IMR-90 (cell line): ENCODE data around the gene RNF112. TPM values are rescaled to one million over a fixed set of nuclear protein-coding genes. Genes with fewer than 3 reads are reported as not detected.

Experiments
- ATAC-seq: fragments of 200-7000 bp; cut with Tn5 transposase; 2 replicates; pipeline ENCODE4 v1.9.1; 2020; ENCODE audit warnings: low read depth, mild to moderate bottlenecking, moderate library complexity
- BruUV-seq: library from RNA; stranded (reverse); fragments of 400-500 nt; replicated peaks from 2 replicates; lab custom pipeline; 2021; lab: Mats Ljungman, UMichigan
- CTCF ChIA-PET: fragments of 300-600 bp; formaldehyde crosslinking; extraction: SDS; loops from one replicate; lab custom pipeline; 2021; ENCODE audit warnings: antibody characterized with exemption; lab: Yijun Ruan, JAX
- POLR2A ChIA-PET: fragments of 300-600 bp; sonication (Branson Sonifier 250); formaldehyde crosslinking; loops from one replicate; lab custom pipeline; 2022; ENCODE audit warnings: antibody characterized with exemption; ENCODE audit not compliant: unreplicated experiment; lab: Charles Lee
- DNase-seq: peaks from one replicate; pipeline ENCODE4 v3.0.0; 2013
- H2AFZ ChIP-seq: replicated peaks from 2 replicates; pipeline ENCODE3; 2013; ENCODE audit warnings: low read length, mild to moderate bottlenecking; ENCODE audit not compliant: poor library complexity
- H2AK5ac ChIP-seq: 2 replicates; pipeline ENCODE4 v1.6.1; 2013; ENCODE audit warnings: low read depth, low read length, inconsistent platforms
- H2AK9ac ChIP-seq: replicated peaks from 2 replicates; pipeline ENCODE3; 2013; ENCODE audit warnings: mild to moderate bottlenecking, low read depth, low read length, moderate library complexity; ENCODE audit not compliant: poor library complexity
- H2BK120ac ChIP-seq: 2 replicates; pipeline ENCODE4 v1.6.1; 2013; ENCODE audit warnings: low read depth, low read length, inconsistent platforms
- H2BK15ac ChIP-seq: 3 replicates; pipeline ENCODE4 v1.6.1; 2013; ENCODE audit warnings: low read depth, low read length, inconsistent platforms
- H2BK20ac ChIP-seq: 2 replicates; pipeline ENCODE4 v1.6.1; 2013; ENCODE audit warnings: low read depth, mild to moderate bottlenecking, inconsistent platforms, low read length, moderate library complexity
- H2BK5ac ChIP-seq: 2 replicates; pipeline ENCODE4 v1.6.1; 2013; ENCODE audit warnings: mild to moderate bottlenecking, low read depth, low read length, inconsistent platforms; ENCODE audit not compliant: poor library complexity, severe bottlenecking
- H3K14ac ChIP-seq: replicated peaks from 2 replicates; pipeline ENCODE4 v1.6.1; 2013; ENCODE audit warnings: low read depth, low read length, inconsistent platforms
- H3K18ac ChIP-seq: 2 replicates; pipeline ENCODE4 v1.6.1; 2013; ENCODE audit warnings: low read depth, low read length, control low read depth
- H3K23ac ChIP-seq: 2 replicates; pipeline ENCODE4 v1.6.1; 2013; ENCODE audit warnings: low read depth, low read length, inconsistent platforms
- H3K27ac ChIP-seq: 2 replicates; pipeline ENCODE4 v1.5.1; 2013; ENCODE audit warnings: mild to moderate bottlenecking, control low read depth, low read length; ENCODE audit not compliant: insufficient read depth
- H3K27me3 ChIP-seq: 2 replicates; pipeline ENCODE4 v1.6.1; 2013; ENCODE audit warnings: low read length; ENCODE audit not compliant: control insufficient read depth, insufficient read depth
- H3K36me3 ChIP-seq: 2 replicates; pipeline ENCODE4 v1.6.1; 2013; ENCODE audit warnings: low read length, mixed read lengths; ENCODE audit not compliant: control insufficient read depth, insufficient read depth
- H3K4ac ChIP-seq: 2 replicates; pipeline ENCODE4 v1.6.1; 2013; ENCODE audit warnings: low read depth, low read length, inconsistent platforms
- H3K4me1 ChIP-seq: 2 replicates; pipeline ENCODE4 v1.6.1; 2013; ENCODE audit warnings: low read length, mixed read lengths; ENCODE audit not compliant: control insufficient read depth, insufficient read depth
- H3K4me2 ChIP-seq: 2 replicates; pipeline ENCODE4 v1.6.1; 2013; ENCODE audit warnings: low read depth, mild to moderate bottlenecking, control low read depth, low read length, moderate library complexity
- H3K4me3 ChIP-seq: 2 replicates; pipeline ENCODE4 v1.5.1; 2013; ENCODE audit warnings: low read depth, mild to moderate bottlenecking, control low read depth, low read length, moderate library complexity; ENCODE audit not compliant: insufficient read depth
- H3K56ac ChIP-seq: 2 replicates; pipeline ENCODE4 v1.6.1; 2013; ENCODE audit warnings: low read length, inconsistent platforms; ENCODE audit not compliant: insufficient read depth; ENCODE audit errors: extremely low read depth
- H3K79me1 ChIP-seq, 2 experiments: 2 replicates each; pipeline ENCODE4 v1.6.1; 2013; ENCODE audit warnings: low read length in 2 of 2, inconsistent platforms in 1 of 2, low read depth in 1 of 2
- H3K9ac ChIP-seq: 2 replicates; pipeline ENCODE4 v1.6.1; 2013; ENCODE audit warnings: low read depth, low read length, control low read depth
- H3K9me1 ChIP-seq: 2 replicates; pipeline ENCODE4 v1.6.1; 2013; ENCODE audit warnings: low read length, inconsistent platforms; ENCODE audit not compliant: insufficient read depth
- H3K9me3 ChIP-seq: 2 replicates; pipeline ENCODE4 v1.6.1; 2013; ENCODE audit warnings: low read length; ENCODE audit not compliant: control insufficient read depth, insufficient read depth
- H4K20me1 ChIP-seq: 2 replicates; pipeline ENCODE4 v1.6.1; 2013; ENCODE audit warnings: low read length, inconsistent platforms; ENCODE audit not compliant: insufficient read depth
- H4K5ac ChIP-seq: 2 replicates; pipeline ENCODE4 v1.6.1; 2013; ENCODE audit warnings: mild to moderate bottlenecking, low read depth, low read length, control low read depth
- H4K8ac ChIP-seq, 2 experiments: 2 replicates each; pipeline ENCODE4 v1.6.1; 2013; ENCODE audit warnings: low read depth in 2 of 2, low read length in 2 of 2, control low read depth in 1 of 2, inconsistent platforms in 1 of 2
- H4K91ac ChIP-seq: 2 replicates; pipeline ENCODE4 v1.6.1; 2013; ENCODE audit warnings: low read depth, low read length, inconsistent platforms; ENCODE audit not compliant: insufficient read depth
- BHLHE40 ChIP-seq: fragments of 150-350 bp; IDR thresholded peaks from 2 replicates; pipeline ENCODE4 v1.6.1; 2016; ENCODE audit warnings: mild to moderate bottlenecking, low read depth, low read length
- CEBPB ChIP-seq: IDR thresholded peaks from 2 replicates; pipeline ENCODE4 v1.6.1; 2012; ENCODE audit warnings: low read depth, low read length, improper control_type of control experiment
- FOS ChIP-seq: fragments of 150-350 bp; IDR thresholded peaks from 2 replicates; pipeline ENCODE4 v1.6.1; 2016; ENCODE audit warnings: low read depth, low read length
- SMC3 ChIP-seq: fragments of 150-350 bp; IDR thresholded peaks from 2 replicates; pipeline ENCODE4 v1.6.1; 2016; ENCODE audit warnings: low read depth, mild to moderate bottlenecking, antibody characterized with exemption, low read length, moderate library complexity
- WGBS, 2 experiments: methylation state at CpG; one replicate each; pipeline versions ENCODE4 v1.1.5 to v1.1.7; 2013; ENCODE audit warnings: missing lambda C conversion rate in 2 of 2; ENCODE audit not compliant: insufficient read length in 1 of 2; ENCODE audit errors: extremely low coverage in 2 of 2; 5-methylcytosine and 5-hydroxymethylcytosine counted together
- dilution Hi-C: fragments of 300-500 bp; cut with HindIII; formaldehyde crosslinking; loops from one replicate; pipeline ENCODE4 v1.14.3; 2018; ENCODE audit warnings: low sequenced_read_pairs; ENCODE audit not compliant: unreplicated experiment
- in situ Hi-C: fragments of 300-500 bp; cut with MboI; formaldehyde crosslinking; loops from 3 replicates; pipeline ENCODE4 v1.14.3; 2019; ENCODE audit warnings: low sequenced_read_pairs, inconsistent platforms, mixed read lengths
- intact Hi-C: fragments of 100-400 bp; cut with micrococcal nuclease; formaldehyde crosslinking; loops from 2 replicates; pipeline ENCODE4 v1.10.0; 2022
- polyA plus RNA-seq, 3 experiments: library from polyadenylated mRNA; depleted of rRNA; stranded (reverse); fragments of >200 nt; gene quantifications; 2 replicates each; pipeline ENCODE4 v1.2.3, GENCODE V29; 2012; ENCODE audit warnings: low replicate concordance in 1 of 3
- total RNA-seq: library from RNA; depleted of rRNA; stranded (reverse); fragments of >200 nt; gene quantifications from 2 replicates; pipeline ENCODE4 v1.2.3, GENCODE V29; 2012
- TF ChIP-seq, protein P1 (sequence below): fragments of 150-350 bp; IDR thresholded peaks from 2 replicates; pipeline ENCODE4 v1.6.1; 2016; ENCODE audit warnings: low read depth, mild to moderate bottlenecking, low read length, moderate library complexity, borderline replicate concordance

The RNF112 gene
- total and polyA plus RNA-seq, 2 of the 4 experiments (the other 2 are of a cell fraction): 2.5 to 5.7 TPM

DNA sequence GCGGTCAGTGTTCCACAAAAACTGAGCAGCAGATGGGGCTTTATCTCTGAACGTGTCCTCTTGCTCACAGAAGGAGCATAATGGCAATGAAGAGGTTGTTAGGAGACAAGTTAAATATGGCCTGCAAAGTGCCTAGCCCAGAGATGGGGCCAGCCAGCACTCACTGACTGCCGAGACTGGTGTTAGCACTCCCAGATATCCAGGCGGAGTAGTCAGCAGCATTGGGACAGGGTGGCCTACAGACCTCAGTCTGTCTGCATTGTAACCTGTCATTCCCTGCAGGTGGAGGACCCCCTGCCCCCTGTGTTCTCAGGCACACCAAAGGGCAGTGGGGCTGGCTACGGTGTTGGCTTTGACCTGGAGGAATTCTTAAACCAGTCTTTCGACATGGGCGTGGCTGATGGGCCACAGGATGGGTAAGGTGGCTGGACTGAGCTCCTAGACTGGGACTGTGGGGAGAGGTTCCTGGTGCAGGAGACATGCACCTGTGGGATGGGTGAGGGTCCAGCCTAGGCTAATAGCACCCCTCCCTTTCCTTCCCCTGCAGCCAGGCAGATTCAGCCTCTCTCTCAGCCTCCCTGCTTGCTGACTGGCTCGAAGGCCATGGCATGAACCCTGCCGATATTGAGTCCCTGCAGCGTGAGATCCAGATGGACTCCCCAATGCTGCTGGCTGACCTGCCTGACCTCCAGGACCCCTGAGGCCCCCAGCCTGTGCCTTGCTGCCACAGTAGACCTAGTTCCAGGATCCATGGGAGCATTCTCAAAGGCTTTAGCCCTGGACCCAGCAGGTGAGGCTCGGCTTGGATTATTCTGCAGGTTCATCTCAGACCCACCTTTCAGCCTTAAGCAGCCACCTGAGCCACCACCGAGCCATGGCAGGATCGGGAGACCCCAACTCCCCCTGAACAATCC lies 28.2 kb upstream of the RNF112 start:
- Histone ChIP-seq H3K56ac (no peak overlapping the region), H3K9ac (no peak overlapping the region), H3K4me1 (peaks cover 38% of the 10 kb centered on the region), H4K8ac (no peak overlapping the region), H3K27me3 (no peaks in the 10 kb centered on the region), H2AK5ac (no peak overlapping the region; the same call in 1 of the 2 replicates), H3K36me3 (peaks cover 60% of the 10 kb centered on the region), H3K9me1 (peaks cover 40% of the 10 kb centered on the region), H4K20me1 (peaks cover 36% of the 10 kb centered on the region), H3K4ac (no peak overlapping the region), H2AK9ac (peak overlapping the region; percentile 7), H2BK120ac (no peak overlapping the region), H3K79me1 (peaks cover 30 to 71% of the 10 kb centered on the region in 2 experiments), H2BK5ac (no peak overlapping the region), H2AFZ (no peak overlapping the region), H3K9me3 (no peaks in the 10 kb centered on the region), H2BK20ac (no peak overlapping the region), H3K4me3 (no peak overlapping the region), H3K23ac (no peak overlapping the region), H4K5ac (no peak overlapping the region), H3K14ac (no peak overlapping the region), H4K91ac (no peak overlapping the region), H3K18ac (no peak overlapping the region), H2BK15ac (no peak overlapping the region), H3K4me2 (no peak overlapping the region), H3K27ac (no peak overlapping the region)
- CTCF ChIA-PET: no interaction called here
- DNase-seq (no peak), ATAC-seq (no peak)
- no peak for TF ChIP-seq BHLHE40
- TF ChIP-seq CEBPB: no peak
- TF ChIP-seq SMC3: no peak
- no peak for TF ChIP-seq FOS
- TF ChIP-seq, protein P1, sequence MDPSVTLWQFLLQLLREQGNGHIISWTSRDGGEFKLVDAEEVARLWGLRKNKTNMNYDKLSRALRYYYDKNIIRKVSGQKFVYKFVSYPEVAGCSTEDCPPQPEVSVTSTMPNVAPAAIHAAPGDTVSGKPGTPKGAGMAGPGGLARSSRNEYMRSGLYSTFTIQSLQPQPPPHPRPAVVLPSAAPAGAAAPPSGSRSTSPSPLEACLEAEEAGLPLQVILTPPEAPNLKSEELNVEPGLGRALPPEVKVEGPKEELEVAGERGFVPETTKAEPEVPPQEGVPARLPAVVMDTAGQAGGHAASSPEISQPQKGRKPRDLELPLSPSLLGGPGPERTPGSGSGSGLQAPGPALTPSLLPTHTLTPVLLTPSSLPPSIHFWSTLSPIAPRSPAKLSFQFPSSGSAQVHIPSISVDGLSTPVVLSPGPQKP: no peak
- no TSS peak for BruUV-seq
- POLR2A ChIA-PET: interaction anchor here (0.5 to 0.8 kb wide), 2 partner anchors 66 to 99 kb away, joined by 3 to 14 read pairs; no protein-coding TSS in a partner anchor
- dilution Hi-C loops (no loop called here), in situ Hi-C loops (no loop called here), intact Hi-C loops (loop anchor here (5.0 kb wide), 1 partner anchor 505 kb away; no protein-coding TSS in a partner anchor)
- 83% methylated on average over 7 of the region's 13 CpGs; no CpG with 5 or more reads in 1 of the 2 experiments for WGBS, 2 experiments
